Camera-type eye (tissue), 1 donor: Measurements from ENCODE around the gene TTC39A. TPM values are rescaled to one million over a fixed set of nuclear protein-coding genes. Genes with fewer than 3 reads are reported as not detected.

ENCODE experiments used
- total RNA-seq: library from RNA; depleted of rRNA; stranded (reverse); fragments of >200 nt; gene quantifications from one replicate; pipeline ENCODE4 v1.2.3, GENCODE V29; 2014

Gene TTC39A
- 5.2 TPM for total RNA-seq

DNA sequence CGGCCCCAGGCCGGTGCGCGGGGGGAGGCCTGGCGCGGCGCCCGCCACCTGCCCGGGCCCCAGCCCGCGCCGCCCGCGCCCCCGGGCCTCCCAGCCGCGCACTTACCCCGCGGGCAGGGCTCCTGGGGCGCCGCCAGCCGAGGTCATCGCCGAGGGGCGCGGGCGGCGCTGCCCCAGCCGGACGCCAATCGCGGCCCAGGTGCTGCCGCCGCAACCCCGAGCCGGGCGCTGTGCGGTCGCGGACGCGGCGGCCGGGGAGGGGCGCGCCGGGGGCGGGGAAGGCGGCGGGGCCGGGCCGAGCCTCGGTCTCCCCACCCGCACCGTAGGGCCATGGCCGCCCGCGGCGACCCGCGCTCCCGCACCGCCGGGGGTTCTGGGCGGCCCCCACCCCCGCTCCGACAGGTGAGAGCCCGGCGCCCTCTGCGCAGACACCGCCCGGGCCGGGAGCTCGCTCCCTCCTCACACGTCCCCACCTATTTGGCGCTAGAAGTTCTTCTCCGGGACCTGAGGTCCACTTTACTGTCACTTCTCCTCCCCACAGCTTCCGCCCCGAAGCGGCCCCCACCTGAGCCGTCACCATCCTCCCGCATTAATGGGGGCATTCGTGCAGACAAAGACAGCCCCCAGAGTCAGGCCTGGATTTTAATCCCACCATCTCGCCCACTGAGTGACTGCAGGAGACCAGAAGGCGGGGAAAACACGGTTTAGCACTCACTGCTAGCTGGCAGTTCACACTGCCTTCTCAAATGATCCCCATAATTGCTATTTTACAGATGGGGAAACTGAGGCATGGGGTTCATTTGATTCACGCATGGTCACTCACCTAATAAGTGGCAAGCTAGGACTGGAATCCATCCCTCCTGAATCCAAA lies at the start of gene TTC39A:
TSS of gene TTC39A (minus strand) at position 232 of the 871 bp plus-strand sequence. CDS start at position 147, 85 bp downstream.

Other genes starting within 250 kb of the TTC39A start
- not detected for gene C1orf185, start 228.3 kb downstream of the TTC39A start, total RNA-seq
- 121 TPM for gene RNF11, start 94.3 kb downstream of the TTC39A start, total RNA-seq
- gene EPS15, start 188.7 kb upstream of the TTC39A start, total RNA-seq: 120 TPM